ENCODE results near the gene MLKL.
A peak's percentile ranks its signal among the peaks of the same experiment; 100 is the strongest.

The MLKL gene

GRCh38 chr16:74700438-74701225 is at the start of gene MLKL:
Gene MLKL, minus strand, starts transcription at chr16:74700862. Its CDS starts 5,105 bp downstream, at chr16:74695757.
- H3K27me3 ChIP-seq (ENCODE audit: insufficient read depth, low read length) = no peaks in the 10 kb centered on the region
- H3K36me3 ChIP-seq (ENCODE audit: insufficient read depth, low read length) = no peaks in the 10 kb centered on the region
- H2AFZ ChIP-seq (ENCODE audit: low read length, unreplicated experiment) = peak within 1 kb of the TSS; percentile 91
- peaks cover 20% of the 10 kb centered on the region for H3K4me1 ChIP-seq (ENCODE audit: control insufficient read depth, insufficient read depth, low read length, unreplicated experiment)
- peak within 1 kb of the TSS; percentile 98 for H3K27ac ChIP-seq (ENCODE audit: low read depth, low read length)
- peaks cover 41% of the 10 kb centered on the region for H3K79me2 ChIP-seq (ENCODE audit: control insufficient read depth, insufficient read depth, low read length, unreplicated experiment)
- H3K4me3 ChIP-seq (ENCODE audit: low read depth, low read length) = peak within 1 kb of the TSS; percentile 100

- H3K27ac ChIP-seq (ENCODE audit: low read depth, low read length) = no peak overlapping the region
- H3K79me2 ChIP-seq (ENCODE audit: control insufficient read depth, insufficient read depth, low read length, unreplicated experiment) = no peaks in the 10 kb centered on the region
- H3K4me3 ChIP-seq (ENCODE audit: low read depth, low read length) = no peak overlapping the region
- H3K36me3 ChIP-seq (ENCODE audit: insufficient read depth, low read length) = no peaks in the 10 kb centered on the region
- H2AFZ ChIP-seq (ENCODE audit: low read length, unreplicated experiment) = no peak overlapping the region
- peaks cover 4% of the 10 kb centered on the region for H3K4me1 ChIP-seq (ENCODE audit: control insufficient read depth, insufficient read depth, low read length, unreplicated experiment)
- peaks cover 39% of the 10 kb centered on the region for H3K27me3 ChIP-seq (ENCODE audit: insufficient read depth, low read length)
Observed at GRCh38 chr16:74749291-74750055, 48.8 kb upstream of the MLKL start.

GRCh38 chr16:74748616-74749026 is 48.0 kb upstream of the MLKL start:
- Histone ChIP-seq H3K36me3 (ENCODE audit: insufficient read depth, low read length) (no peaks in the 10 kb centered on the region), H3K4me1 (ENCODE audit: control insufficient read depth, insufficient read depth, low read length, unreplicated experiment) (peaks cover 8% of the 10 kb centered on the region), H2AFZ (ENCODE audit: low read length, unreplicated experiment) (no peak overlapping the region), H3K27ac (ENCODE audit: low read depth, low read length) (no peak overlapping the region), H3K79me2 (ENCODE audit: control insufficient read depth, insufficient read depth, low read length, unreplicated experiment) (no peaks in the 10 kb centered on the region), H3K4me3 (ENCODE audit: low read depth, low read length) (no peak overlapping the region), H3K27me3 (ENCODE audit: insufficient read depth, low read length) (peaks cover 35% of the 10 kb centered on the region)

GRCh38 chr16:74747716-74748615 is 47.3 kb upstream of the MLKL start:
- no peak overlapping the region for H3K27ac ChIP-seq (ENCODE audit: low read depth, low read length)
- no peak overlapping the region for H3K4me3 ChIP-seq (ENCODE audit: low read depth, low read length)
- no peaks in the 10 kb centered on the region for H3K36me3 ChIP-seq (ENCODE audit: insufficient read depth, low read length)
- H3K4me1 ChIP-seq (ENCODE audit: control insufficient read depth, insufficient read depth, low read length, unreplicated experiment) = peaks cover 15% of the 10 kb centered on the region
- peaks cover 31% of the 10 kb centered on the region for H3K27me3 ChIP-seq (ENCODE audit: insufficient read depth, low read length)
- no peaks in the 10 kb centered on the region for H3K79me2 ChIP-seq (ENCODE audit: control insufficient read depth, insufficient read depth, low read length, unreplicated experiment)
- no peak overlapping the region for H2AFZ ChIP-seq (ENCODE audit: low read length, unreplicated experiment)

GRCh38 chr16:74745926-74746325 is 45.3 kb upstream of the MLKL start:
- no peaks in the 10 kb centered on the region for H3K79me2 ChIP-seq (ENCODE audit: control insufficient read depth, insufficient read depth, low read length, unreplicated experiment)
- no peak overlapping the region for H2AFZ ChIP-seq (ENCODE audit: low read length, unreplicated experiment)
- peaks cover 22% of the 10 kb centered on the region for H3K4me1 ChIP-seq (ENCODE audit: control insufficient read depth, insufficient read depth, low read length, unreplicated experiment)
- H3K27ac ChIP-seq (ENCODE audit: low read depth, low read length) = no peak overlapping the region
- H3K4me3 ChIP-seq (ENCODE audit: low read depth, low read length) = no peak overlapping the region
- H3K27me3 ChIP-seq (ENCODE audit: insufficient read depth, low read length) = peaks cover 17% of the 10 kb centered on the region
- no peaks in the 10 kb centered on the region for H3K36me3 ChIP-seq (ENCODE audit: insufficient read depth, low read length)

GRCh38 chr16:74745109-74745615 is 44.5 kb upstream of the MLKL start:
- H3K4me1 ChIP-seq (ENCODE audit: control insufficient read depth, insufficient read depth, low read length, unreplicated experiment) = peaks cover 25% of the 10 kb centered on the region
- H3K36me3 ChIP-seq (ENCODE audit: insufficient read depth, low read length) = no peaks in the 10 kb centered on the region
- no peak overlapping the region for H3K27ac ChIP-seq (ENCODE audit: low read depth, low read length)
- peaks cover 17% of the 10 kb centered on the region for H3K27me3 ChIP-seq (ENCODE audit: insufficient read depth, low read length)
- no peak overlapping the region for H2AFZ ChIP-seq (ENCODE audit: low read length, unreplicated experiment)
- H3K79me2 ChIP-seq (ENCODE audit: control insufficient read depth, insufficient read depth, low read length, unreplicated experiment) = no peaks in the 10 kb centered on the region
- H3K4me3 ChIP-seq (ENCODE audit: low read depth, low read length) = no peak overlapping the region

- H3K27me3 ChIP-seq (ENCODE audit: insufficient read depth, low read length) = peaks cover 15% of the 10 kb centered on the region
- H3K27ac ChIP-seq (ENCODE audit: low read depth, low read length) = no peak overlapping the region
- H3K36me3 ChIP-seq (ENCODE audit: insufficient read depth, low read length) = no peaks in the 10 kb centered on the region
- H2AFZ ChIP-seq (ENCODE audit: low read length, unreplicated experiment) = no peak overlapping the region
- peaks cover 23% of the 10 kb centered on the region for H3K4me1 ChIP-seq (ENCODE audit: control insufficient read depth, insufficient read depth, low read length, unreplicated experiment)
- no peak overlapping the region for H3K4me3 ChIP-seq (ENCODE audit: low read depth, low read length)
- no peaks in the 10 kb centered on the region for H3K79me2 ChIP-seq (ENCODE audit: control insufficient read depth, insufficient read depth, low read length, unreplicated experiment)
Observed at GRCh38 chr16:74744566-74744965, 43.9 kb upstream of the MLKL start.

GRCh38 chr16:74743668-74744299 is 43.1 kb upstream of the MLKL start:
- no peak overlapping the region for H3K4me3 ChIP-seq (ENCODE audit: low read depth, low read length)
- peaks cover 21% of the 10 kb centered on the region for H3K4me1 ChIP-seq (ENCODE audit: control insufficient read depth, insufficient read depth, low read length, unreplicated experiment)
- H3K27ac ChIP-seq (ENCODE audit: low read depth, low read length) = no peak overlapping the region
- H3K27me3 ChIP-seq (ENCODE audit: insufficient read depth, low read length) = peaks cover 9% of the 10 kb centered on the region
- H2AFZ ChIP-seq (ENCODE audit: low read length, unreplicated experiment) = peak overlapping the region; percentile 29
- no peaks in the 10 kb centered on the region for H3K79me2 ChIP-seq (ENCODE audit: control insufficient read depth, insufficient read depth, low read length, unreplicated experiment)
- no peaks in the 10 kb centered on the region for H3K36me3 ChIP-seq (ENCODE audit: insufficient read depth, low read length)

GRCh38 chr16:74743045-74743667 is 42.5 kb upstream of the MLKL start:
- no peaks in the 10 kb centered on the region for H3K79me2 ChIP-seq (ENCODE audit: control insufficient read depth, insufficient read depth, low read length, unreplicated experiment)
- peak overlapping the region; percentile 29 for H2AFZ ChIP-seq (ENCODE audit: low read length, unreplicated experiment)
- 0 out of 2 replicates have a peak, but pooled peaks cover 4% of the 10 kb centered on the region for H3K27me3 ChIP-seq (ENCODE audit: insufficient read depth, low read length)
- no peaks in the 10 kb centered on the region for H3K36me3 ChIP-seq (ENCODE audit: insufficient read depth, low read length)
- no peak overlapping the region for H3K27ac ChIP-seq (ENCODE audit: low read depth, low read length)
- no peak overlapping the region for H3K4me3 ChIP-seq (ENCODE audit: low read depth, low read length)
- H3K4me1 ChIP-seq (ENCODE audit: control insufficient read depth, insufficient read depth, low read length, unreplicated experiment) = peaks cover 23% of the 10 kb centered on the region
